Bronchial epithelial cell (primary cell): ENCODE data around the gene AP3B1. TPM values are rescaled to one million over a fixed set of nuclear protein-coding genes. Genes with fewer than 3 reads are reported as not detected.

Experiments used
- DNase-seq: peaks from one replicate; pipeline ENCODE4 v3.0.0-alpha.2; 2010; ENCODE audit warnings: low read depth
- FAIRE-seq: peaks from 2 replicates; lab custom pipeline; 2011; peaks lifted over from hg19 to GRCh38; lab: Jason Lieb, UNC
- H3K27me3 ChIP-seq: 2 replicates; pipeline ENCODE4 v1.5.1; 2011; ENCODE audit warnings: low read length; ENCODE audit not compliant: control insufficient read depth, insufficient read depth
- H3K36me3 ChIP-seq: 2 replicates; pipeline ENCODE4 v1.5.1; 2011; ENCODE audit warnings: low read length; ENCODE audit not compliant: control insufficient read depth, insufficient read depth
- H3K4me3 ChIP-seq: 2 replicates; pipeline ENCODE4 v1.5.1; 2011; ENCODE audit warnings: mild to moderate bottlenecking, low read depth, low read length, control low read depth
- total RNA-seq: library from RNA; depleted of rRNA; stranded (reverse); fragments of >200 nt; gene quantifications from 2 replicates; pipeline ENCODE4 v1.2.1, GENCODE V29; 2014
- TF ChIP-seq, protein P1 (sequence below): IDR thresholded peaks from 2 replicates; pipeline ENCODE4 v1.5.1; 2011; ENCODE audit warnings: mild to moderate bottlenecking, moderate library complexity, low read length, control low read depth, inconsistent platforms; ENCODE audit not compliant: insufficient read depth, severe bottlenecking

Gene AP3B1
- total RNA-seq, 1 donor from 2014 or later, result 27.4 TPM

DNA sequence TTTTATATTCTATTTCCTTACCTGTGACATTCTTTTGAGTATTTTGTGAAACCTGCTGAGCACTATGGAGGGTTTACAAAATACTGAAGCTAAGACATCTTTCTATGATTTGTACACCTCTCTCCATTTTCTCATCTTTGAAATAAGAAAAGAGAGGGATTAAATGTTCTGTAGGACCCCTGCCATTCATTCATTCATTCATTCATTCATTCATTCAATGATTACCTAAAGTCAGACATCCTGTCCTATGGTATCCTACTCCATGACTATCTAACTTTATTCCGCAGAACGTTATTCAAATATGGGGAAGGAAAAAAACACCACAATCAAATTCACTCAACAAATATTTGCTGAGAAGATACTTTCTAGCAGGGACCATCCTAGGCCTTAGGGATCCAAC, 51.4 kb downstream of the AP3B1 start:
- TF ChIP-seq, protein P1, sequence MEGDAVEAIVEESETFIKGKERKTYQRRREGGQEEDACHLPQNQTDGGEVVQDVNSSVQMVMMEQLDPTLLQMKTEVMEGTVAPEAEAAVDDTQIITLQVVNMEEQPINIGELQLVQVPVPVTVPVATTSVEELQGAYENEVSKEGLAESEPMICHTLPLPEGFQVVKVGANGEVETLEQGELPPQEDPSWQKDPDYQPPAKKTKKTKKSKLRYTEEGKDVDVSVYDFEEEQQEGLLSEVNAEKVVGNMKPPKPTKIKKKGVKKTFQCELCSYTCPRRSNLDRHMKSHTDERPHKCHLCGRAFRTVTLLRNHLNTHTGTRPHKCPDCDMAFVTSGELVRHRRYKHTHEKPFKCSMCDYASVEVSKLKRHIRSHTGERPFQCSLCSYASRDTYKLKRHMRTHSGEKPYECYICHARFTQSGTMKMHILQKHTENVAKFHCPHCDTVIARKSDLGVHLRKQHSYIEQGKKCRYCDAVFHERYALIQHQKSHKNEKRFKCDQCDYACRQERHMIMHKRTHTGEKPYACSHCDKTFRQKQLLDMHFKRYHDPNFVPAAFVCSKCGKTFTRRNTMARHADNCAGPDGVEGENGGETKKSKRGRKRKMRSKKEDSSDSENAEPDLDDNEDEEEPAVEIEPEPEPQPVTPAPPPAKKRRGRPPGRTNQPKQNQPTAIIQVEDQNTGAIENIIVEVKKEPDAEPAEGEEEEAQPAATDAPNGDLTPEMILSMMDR, result no peak
- Histone ChIP-seq H3K36me3 (no peaks in the 10 kb centered on the region), H3K27me3 (no peaks in the 10 kb centered on the region), H3K4me3 (no peak overlapping the region)
- FAIRE-seq, result no peak
- no peak for DNase-seq

DNA sequence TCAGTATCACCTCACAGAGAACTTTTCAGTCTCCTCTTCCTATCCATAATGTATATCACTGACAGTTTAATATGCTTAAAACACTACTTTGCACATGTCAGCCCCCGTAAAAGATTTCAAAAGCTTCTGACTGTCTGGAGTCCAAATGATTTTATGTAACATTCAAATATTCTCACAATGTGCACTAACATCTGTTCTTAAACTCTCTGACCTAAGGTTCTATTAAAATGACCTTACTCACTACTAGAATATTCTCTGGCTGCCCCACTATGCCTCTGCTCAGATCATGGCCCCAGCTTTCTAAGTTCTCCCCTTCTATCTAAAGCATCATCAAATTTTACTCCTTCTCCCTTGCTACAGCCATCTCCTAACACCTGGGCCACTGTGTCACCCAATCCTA, 52.5 kb downstream of the AP3B1 start:
- Histone ChIP-seq H3K4me3 (no peak overlapping the region), H3K36me3 (no peaks in the 10 kb centered on the region), H3K27me3 (no peaks in the 10 kb centered on the region)
- no peak for FAIRE-seq
- TF ChIP-seq, protein P1, result no peak
- no peak for DNase-seq

DNA sequence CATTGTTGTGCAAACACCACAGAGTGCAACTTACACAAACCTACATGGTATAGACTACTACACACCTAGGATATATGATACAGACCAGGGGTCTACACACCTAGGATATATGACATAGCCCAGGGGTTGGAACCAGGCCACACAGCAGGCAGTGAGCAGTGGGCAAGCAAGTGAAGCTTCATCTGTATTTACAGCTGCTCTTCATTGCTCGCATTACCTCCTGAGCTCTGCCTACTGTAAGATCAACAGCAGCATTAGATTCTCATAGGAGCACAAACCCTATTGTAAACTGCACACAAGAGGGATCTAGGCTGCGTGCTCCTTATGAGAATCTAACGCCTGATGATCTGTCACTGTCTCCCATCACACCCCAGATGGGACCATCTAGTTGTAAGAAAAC, 56.6 kb downstream of the AP3B1 start:
- TF ChIP-seq, protein P1, result no peak
- H3K4me3 ChIP-seq, result no peak overlapping the region
- FAIRE-seq (peak; percentile 50), DNase-seq (no peak)
- no peaks in the 10 kb centered on the region for H3K27me3 ChIP-seq
- H3K36me3 ChIP-seq, result no peaks in the 10 kb centered on the region

DNA sequence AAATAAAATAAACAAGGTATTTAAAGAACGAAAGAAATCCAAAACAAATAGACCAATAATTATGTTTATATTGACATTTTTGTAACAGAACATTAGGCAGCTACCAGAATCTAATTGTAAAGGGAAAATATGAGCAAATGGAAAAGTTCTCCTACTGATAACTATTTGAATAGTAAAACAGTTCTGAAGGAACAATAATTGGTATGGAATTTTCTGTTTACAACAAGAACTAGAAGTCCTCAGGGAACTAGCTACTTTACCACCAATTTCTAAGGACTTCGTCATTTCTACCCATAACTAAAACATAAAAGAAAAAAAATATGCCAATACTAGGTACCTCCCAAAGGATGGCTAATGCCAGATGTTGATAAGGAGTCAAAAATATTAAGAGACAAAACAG, 58.5 kb downstream of the AP3B1 start:
- TF ChIP-seq, protein P1, result no peak
- Histone ChIP-seq H3K27me3 (no peaks in the 10 kb centered on the region), H3K36me3 (no peaks in the 10 kb centered on the region), H3K4me3 (no peak overlapping the region)
- no peak for FAIRE-seq
- no peak for DNase-seq

DNA sequence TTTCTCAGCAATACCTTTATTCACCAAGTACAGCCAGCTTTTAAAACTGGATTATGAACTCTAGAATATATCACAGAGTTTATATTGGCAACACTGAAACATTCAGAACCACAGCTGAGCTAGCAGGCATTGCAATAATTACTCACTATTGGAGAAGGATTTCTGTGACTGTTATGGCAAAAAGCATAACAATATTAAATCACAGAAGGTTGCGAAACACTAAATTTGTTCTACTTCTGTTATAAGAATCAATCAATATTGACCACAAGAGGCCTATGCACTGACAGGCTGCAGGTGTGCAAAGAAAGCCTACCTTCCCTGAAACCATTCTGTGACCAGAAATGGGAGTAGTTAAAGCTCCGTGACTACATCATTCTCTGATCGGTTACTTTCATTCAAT, 59.2 kb downstream of the AP3B1 start:
- no peak for FAIRE-seq
- Histone ChIP-seq H3K36me3 (no peaks in the 10 kb centered on the region), H3K27me3 (no peaks in the 10 kb centered on the region), H3K4me3 (no peak overlapping the region)
- TF ChIP-seq, protein P1, result no peak
- DNase-seq, result peak; percentile 5

DNA sequence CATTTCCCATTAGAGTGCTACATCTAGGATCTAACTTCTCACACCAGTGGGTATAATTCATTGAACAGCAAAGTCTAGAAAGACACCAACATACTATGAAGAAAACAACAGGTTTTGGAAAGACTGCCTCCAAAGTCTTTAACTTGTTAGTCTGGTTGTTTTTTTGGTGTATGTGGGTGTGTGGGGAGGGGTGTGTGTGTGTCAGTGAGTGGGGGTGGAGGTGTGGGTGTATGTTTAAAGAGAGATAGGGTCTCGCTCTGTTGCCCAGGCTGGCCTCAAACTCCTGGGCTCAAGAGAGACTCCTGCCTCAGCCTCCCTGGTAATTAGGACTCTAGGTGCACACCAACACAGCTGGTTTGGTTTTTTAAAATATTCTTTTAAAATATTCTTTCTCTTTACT, 59.7 kb downstream of the AP3B1 start:
- no peak for DNase-seq
- Histone ChIP-seq H3K36me3 (no peaks in the 10 kb centered on the region), H3K27me3 (no peaks in the 10 kb centered on the region), H3K4me3 (no peak overlapping the region)
- TF ChIP-seq, protein P1, result no peak
- no peak for FAIRE-seq
